ENCODE data around the gene KCNJ14. TPM values are rescaled to one million over a fixed set of nuclear protein-coding genes. Genes with fewer than 3 reads are reported as not detected.

KCNJ14 gene
- polyA plus RNA-seq, 1 donor from 2014 or later = 1.1 TPM

GRCh38 chr19:48493718-48494401 is 38.5 kb downstream of the KCNJ14 start:
- Histone ChIP-seq H3K79me2 (replicated peaks; ENCODE audit: insufficient read depth, low read length) (no peaks in the 10 kb centered on the region), H2AFZ (ENCODE audit: low read depth, low read length) (no peak overlapping the region), H3K9me3 (ENCODE audit: low read length) (no peaks in the 10 kb centered on the region), H3K4me2 (ENCODE audit: low read length) (no peak overlapping the region), H3K9me2 (ENCODE audit: insufficient read depth, low read length) (no peaks in the 10 kb centered on the region), H3F3A (ENCODE audit: insufficient read depth, low read length, poor library complexity, severe bottlenecking) (no peaks in the 10 kb centered on the region), H3K36me3 (ENCODE audit: insufficient read depth, low read length) (no peaks in the 10 kb centered on the region), H4K20me1 (ENCODE audit: insufficient read depth) (no peaks in the 10 kb centered on the region), H3K9ac (ENCODE audit: low read length) (no peak overlapping the region), H3K27me3 (ENCODE audit: insufficient read depth, low read depth, low read length) (no peaks in the 10 kb centered on the region), H3K27ac (ENCODE audit: low read length) (no peak overlapping the region), H3K4me3 (ENCODE audit: low read length) (no peak overlapping the region)
- TF ChIP-seq EZH2 (IDR thresholded peaks at IDR 0.05; ENCODE audit: borderline replicate concordance, insufficient read depth, low read length, poor library complexity, severe bottlenecking) (no peak), RAD21 (conservative IDR thresholded peaks at IDR 0.05) (no peak)

- Histone ChIP-seq H2AFZ (ENCODE audit: low read depth, low read length) (no peak overlapping the region), H3K27ac (ENCODE audit: low read length) (no peak overlapping the region), H3K4me2 (ENCODE audit: low read length) (no peak overlapping the region), H3K9ac (ENCODE audit: low read length) (no peak overlapping the region), H3K36me3 (ENCODE audit: insufficient read depth, low read length) (no peaks in the 10 kb centered on the region), H3K27me3 (ENCODE audit: insufficient read depth, low read depth, low read length) (no peaks in the 10 kb centered on the region), H3K9me2 (ENCODE audit: insufficient read depth, low read length) (no peaks in the 10 kb centered on the region), H3F3A (ENCODE audit: insufficient read depth, low read length, poor library complexity, severe bottlenecking) (no peaks in the 10 kb centered on the region), H3K4me3 (ENCODE audit: low read length) (no peak overlapping the region), H4K20me1 (ENCODE audit: insufficient read depth) (no peaks in the 10 kb centered on the region), H3K79me2 (replicated peaks; ENCODE audit: insufficient read depth, low read length) (no peaks in the 10 kb centered on the region), H3K9me3 (ENCODE audit: low read length) (no peaks in the 10 kb centered on the region)
- TF ChIP-seq POLR2AphosphoS5 (IDR thresholded peaks at IDR 0.05) (no peak), REST (IDR thresholded peaks at IDR 0.05; ENCODE audit: borderline replicate concordance) (no peak), TAF1 (IDR thresholded peaks at IDR 0.05; ENCODE audit: low read depth) (no peak), EP300 (conservative IDR thresholded peaks at IDR 0.05; ENCODE audit: poor library complexity, severe bottlenecking) (no peak), SMC3 (conservative IDR thresholded peaks at IDR 0.05; ENCODE audit: poor library complexity) (no peak), EZH2 (IDR thresholded peaks at IDR 0.05; ENCODE audit: borderline replicate concordance, insufficient read depth, low read length, poor library complexity, severe bottlenecking) (no peak), MXI1 (conservative IDR thresholded peaks at IDR 0.05; ENCODE audit: poor library complexity, severe bottlenecking) (no peak), RAD21 (conservative IDR thresholded peaks at IDR 0.05) (no peak), CTCF (IDR thresholded peaks at IDR 0.05; ENCODE audit: poor library complexity, severe bottlenecking) (no peak)
These were observed 40.0 kb downstream of the KCNJ14 start for GRCh38 chr19:48495396-48495795.
